Calu3 (cell line): ENCODE data around the gene ZCCHC12. TPM values are rescaled to one million over a fixed set of nuclear protein-coding genes. Genes with fewer than 3 reads are reported as not detected.
A peak's percentile ranks its signal among the peaks of the same experiment; 100 is the strongest.

Source experiments
- BruUV-seq: library from RNA; stranded (reverse); fragments of 400-500 nt; replicated peaks from 2 replicates; lab custom pipeline; 2021; lab: Mats Ljungman, UMichigan
- CTCF ChIA-PET: fragments of 300-600 bp; sonication (Branson Sonifier 250); formaldehyde crosslinking; loops from one replicate; lab custom pipeline; 2022; ENCODE audit warnings: antibody characterized with exemption; lab: Charles Lee
- DNase-seq: peaks from one replicate; pipeline ENCODE4 v3.0.0; 2022
- H3K27ac Mint-ChIP-seq: one replicate; pipeline ENCODE4 v1.8.0; 2022; ENCODE audit warnings: mixed read lengths; ENCODE audit not compliant: unreplicated experiment
- H3K27me3 Mint-ChIP-seq: one replicate; pipeline ENCODE4 v1.8.0; 2022; ENCODE audit warnings: mixed read lengths; ENCODE audit not compliant: unreplicated experiment
- H3K36me3 Mint-ChIP-seq: one replicate; pipeline ENCODE4 v1.8.0; 2022; ENCODE audit warnings: mild to moderate bottlenecking, moderate library complexity, mixed read lengths; ENCODE audit not compliant: insufficient read depth, unreplicated experiment
- H3K4me1 Mint-ChIP-seq: one replicate; pipeline ENCODE4 v1.8.0; 2022; ENCODE audit warnings: mild to moderate bottlenecking, low read depth, mixed read lengths; ENCODE audit not compliant: unreplicated experiment
- H3K4me3 Mint-ChIP-seq: one replicate; pipeline ENCODE4 v1.8.0; 2022; ENCODE audit warnings: mild to moderate bottlenecking, low read depth, moderate library complexity, mixed read lengths; ENCODE audit not compliant: unreplicated experiment
- H3K9me3 Mint-ChIP-seq: one replicate; pipeline ENCODE4 v1.8.0; 2022; ENCODE audit warnings: low read depth, mixed read lengths; ENCODE audit not compliant: unreplicated experiment
- CTCF ChIP-seq: fragments of 200-600 bp; IDR thresholded peaks from one replicate; pipeline ENCODE4 v1.8.0; 2022; ENCODE audit warnings: antibody characterized with exemption; ENCODE audit not compliant: unreplicated experiment
- intact Hi-C: fragments of 100-400 bp; cut with micrococcal nuclease; formaldehyde crosslinking; loops from one replicate; pipeline ENCODE4 v1.10.0; 2022; ENCODE audit not compliant: unreplicated experiment
- total RNA-seq: library from RNA; stranded (reverse); gene quantifications from 2 replicates; pipeline ENCODE4 v1.2.3, GENCODE V29; 2022

The ZCCHC12 gene
- total RNA-seq, 1 experiment from 2014 or later = not detected

- Mint-ChIP-seq H3K9me3 (peaks cover 2% of the 10 kb centered on the region), H3K27me3 (peaks cover 65% of the 10 kb centered on the region), H3K4me1 (peaks cover 11% of the 10 kb centered on the region), H3K4me3 (peak overlapping the region; percentile 75), H3K36me3 (no peaks in the 10 kb centered on the region), H3K27ac (no peak overlapping the region)
- intact Hi-C loops = no loop called here
- no peak for TF ChIP-seq CTCF
- CTCF ChIA-PET = interaction anchor here (1.7 kb wide), 1 partner anchor 15 kb away, joined by 10 read pairs; no protein-coding TSS in a partner anchor
- BruUV-seq = no TSS peak
- no peak for DNase-seq
Measured at GRCh38 chrX:118824173-118824730, 628 bp downstream of the ZCCHC12 start.

- no peak for TF ChIP-seq CTCF
- Mint-ChIP-seq H3K9me3 (peaks cover 2% of the 10 kb centered on the region), H3K4me1 (peaks cover 11% of the 10 kb centered on the region), H3K27me3 (peaks cover 69% of the 10 kb centered on the region), H3K4me3 (no peak overlapping the region), H3K27ac (no peak overlapping the region), H3K36me3 (no peaks in the 10 kb centered on the region)
- CTCF ChIA-PET = no interaction called here
- BruUV-seq = no TSS peak
- DNase-seq = no peak
- intact Hi-C loops = no loop called here
Measured at GRCh38 chrX:118825227-118825626, 1.6 kb downstream of the ZCCHC12 start.

GRCh38 chrX:118839334-118839958 is 15.8 kb downstream of the ZCCHC12 start:
- peak; percentile 76 for TF ChIP-seq CTCF
- H3K36me3 Mint-ChIP-seq = peaks cover 6% of the 10 kb centered on the region
- intact Hi-C loops = no loop called here
- DNase-seq = peak; percentile 84
- no peaks in the 10 kb centered on the region for H3K9me3 Mint-ChIP-seq
- H3K4me3 Mint-ChIP-seq = peak overlapping the region; percentile 67
- no peaks in the 10 kb centered on the region for H3K4me1 Mint-ChIP-seq
- no peak overlapping the region for H3K27ac Mint-ChIP-seq
- H3K27me3 Mint-ChIP-seq = no peaks in the 10 kb centered on the region
- CTCF ChIA-PET = interaction anchor here (0.6 to 1.5 kb wide), 10 partner anchors 8 to 236 kb away, joined by 3 to 10 read pairs (median 4); partner anchors contain the start of genes LONRF3 and ZCCHC12
- no TSS peak for BruUV-seq

- H3K36me3 Mint-ChIP-seq = no peaks in the 10 kb centered on the region
- no peak overlapping the region for H3K27ac Mint-ChIP-seq
- DNase-seq = peak; percentile 24
- H3K4me3 Mint-ChIP-seq = no peak overlapping the region
- no TSS peak for BruUV-seq
- peak; percentile 38 for TF ChIP-seq CTCF
- intact Hi-C loops = loop anchor here (1.0 kb wide), 2 partner anchors 161 to 220 kb away; no protein-coding TSS in a partner anchor
- H3K9me3 Mint-ChIP-seq = no peaks in the 10 kb centered on the region
- peaks cover 19% of the 10 kb centered on the region for H3K27me3 Mint-ChIP-seq
- no peaks in the 10 kb centered on the region for H3K4me1 Mint-ChIP-seq
- CTCF ChIA-PET = interaction anchor here (1.0 to 1.4 kb wide), 4 partner anchors 8 to 224 kb away, joined by 3 to 4 read pairs (median 3); no protein-coding TSS in a partner anchor
Measured at GRCh38 chrX:118847676-118848075, 24.1 kb downstream of the ZCCHC12 start.
